Activated CD8-positive, alpha-beta memory T cell treated with anti-CD3 and anti-CD28 coated beads, Interleukin-2, amount 50 U/mL, for 1 hour (primary cell): Measurements from ENCODE around the gene ALDH6A1.
"Not testable (repeated sequence)": the region's sequence is repeated elsewhere in the genome, so short reads cannot be mapped to it uniquely, and the experiment has no call there.

ENCODE experiments used
- DNase-seq: peaks from one replicate; pipeline ENCODE4 v3.0.0-alpha.2; 2020; ENCODE audit errors: extremely low read depth

The ALDH6A1 gene

GRCh38 chr14:74084277-74085046, at the start of gene ALDH6A1, which contains the start of gene LIN52:
Gene ALDH6A1 (minus strand): TSS chr14:74084453. CDS start chr14:74084394, 59 bp downstream.
Gene LIN52 (plus strand): TSS chr14:74084956. CDS start chr14:74084975, 19 bp downstream.
- DNase-seq, result peak; percentile 100

GRCh38 chr14:74127634-74128033, 43.4 kb upstream of the ALDH6A1 start:
- DNase-seq, result no peak

- DNase-seq, result no peak
Observed at GRCh38 chr14:74126315-74127013, 42.2 kb upstream of the ALDH6A1 start.

- not testable (repeated sequence) for DNase-seq
Observed at GRCh38 chr14:74125487-74125886, 41.2 kb upstream of the ALDH6A1 start.

- not testable (repeated sequence) for DNase-seq
Observed at GRCh38 chr14:74111395-74112216, 27.4 kb upstream of the ALDH6A1 start.

- no peak for DNase-seq
Observed at GRCh38 chr14:74109369-74109768, 25.1 kb upstream of the ALDH6A1 start.

GRCh38 chr14:74105381-74105780, 21.1 kb upstream of the ALDH6A1 start:
- no peak for DNase-seq

GRCh38 chr14:74089251-74090020, 5.2 kb upstream of the ALDH6A1 start:
- DNase-seq, result no peak

GRCh38 chr14:74085828-74086227, 1.6 kb upstream of the ALDH6A1 start:
- DNase-seq, result no peak

GRCh38 chr14:74085047-74085637, 889 bp upstream of the ALDH6A1 start:
- DNase-seq, result no peak

- no peak for DNase-seq
Observed at GRCh38 chr14:74083784-74084276, 423 bp downstream of the ALDH6A1 start.

GRCh38 chr14:74083161-74083560, 1.1 kb downstream of the ALDH6A1 start:
- DNase-seq, result no peak

- no peak for DNase-seq
Observed at GRCh38 chr14:74081491-74081890, 2.8 kb downstream of the ALDH6A1 start.

GRCh38 chr14:74080820-74081460, 3.3 kb downstream of the ALDH6A1 start:
- no peak for DNase-seq

- no peak for DNase-seq
Observed at GRCh38 chr14:74077401-74077800, 6.9 kb downstream of the ALDH6A1 start.

GRCh38 chr14:74065746-74066575, 18.3 kb downstream of the ALDH6A1 start:
- DNase-seq, result no peak

- DNase-seq, result no peak
Observed at GRCh38 chr14:74064883-74065282, 19.4 kb downstream of the ALDH6A1 start.

- no peak for DNase-seq
Observed at GRCh38 chr14:74064426-74064825, 19.8 kb downstream of the ALDH6A1 start.

GRCh38 chr14:74062809-74063150, 21.5 kb downstream of the ALDH6A1 start:
- no peak for DNase-seq
